Measurements from ENCODE around the gene FANCC.

- TF ChIP-seq CTCF (conservative IDR thresholded peaks at IDR 0.05) (no peak), ZFX (IDR thresholded peaks at IDR 0.05) (no peak)
Observed at GRCh38 chr9:95058121-95058785, 259.3 kb downstream of the FANCC start.

All from C4-2B (cell line).